ENCODE data around the gene TUBA3C. TPM values are rescaled to one million over a fixed set of nuclear protein-coding genes. Genes with fewer than 3 reads are reported as not detected.
"Not testable (repeated sequence)": the region's sequence is repeated elsewhere in the genome, so short reads cannot be mapped to it uniquely, and the experiment has no call there.

The TUBA3C gene
- not detected for total RNA-seq (ENCODE audit: unreplicated experiment)
- long read RNA-seq, result 0 reads

- Mint-ChIP-seq H3K36me3 (ENCODE audit: unreplicated experiment) (peaks cover under 1% of the 10 kb centered on the region), H3K4me3 (ENCODE audit: unreplicated experiment) (no peak within 1 kb of the TSS), H3K9me3 (ENCODE audit: unreplicated experiment) (peaks cover 31% of the 10 kb centered on the region), H3K4me1 (ENCODE audit: low read depth, unreplicated experiment) (no peaks in the 10 kb centered on the region), H3K27me3 (ENCODE audit: unreplicated experiment) (peaks cover 1% of the 10 kb centered on the region), H3K27ac (ENCODE audit: unreplicated experiment) (no peak within 1 kb of the TSS)
- TF ChIP-seq CTCF (IDR thresholded peaks at IDR 0.05; ENCODE audit: partially characterized antibody, unreplicated experiment), result no peak
- no peak for DNase-seq
Observed at GRCh38 chr13:19181621-19182485, at the start of gene TUBA3C. TUBA3C (minus strand) TSS chr13:19181824; CDS start chr13:19181747, 77 bp downstream.

GRCh38 chr13:19207413-19207812 is 25.8 kb upstream of the TUBA3C start:
- not testable (repeated sequence) for H3K4me3 Mint-ChIP-seq (ENCODE audit: unreplicated experiment); H3K27me3 Mint-ChIP-seq (ENCODE audit: unreplicated experiment); H3K27ac Mint-ChIP-seq (ENCODE audit: unreplicated experiment); H3K36me3 Mint-ChIP-seq (ENCODE audit: unreplicated experiment); DNase-seq; H3K9me3 Mint-ChIP-seq (ENCODE audit: unreplicated experiment); H3K4me1 Mint-ChIP-seq (ENCODE audit: low read depth, unreplicated experiment)

- H3K9me3 Mint-ChIP-seq (ENCODE audit: unreplicated experiment), result peaks cover 16% of the 10 kb centered on the region
- not testable (repeated sequence) for H3K27me3 Mint-ChIP-seq (ENCODE audit: unreplicated experiment); H3K4me3 Mint-ChIP-seq (ENCODE audit: unreplicated experiment); H3K4me1 Mint-ChIP-seq (ENCODE audit: low read depth, unreplicated experiment); H3K36me3 Mint-ChIP-seq (ENCODE audit: unreplicated experiment); DNase-seq; H3K27ac Mint-ChIP-seq (ENCODE audit: unreplicated experiment)
Observed at GRCh38 chr13:19192622-19193021, 11.0 kb upstream of the TUBA3C start.

- H3K4me1 Mint-ChIP-seq (ENCODE audit: low read depth, unreplicated experiment); DNase-seq; H3K4me3 Mint-ChIP-seq (ENCODE audit: unreplicated experiment); H3K27me3 Mint-ChIP-seq (ENCODE audit: unreplicated experiment); H3K27ac Mint-ChIP-seq (ENCODE audit: unreplicated experiment); H3K36me3 Mint-ChIP-seq (ENCODE audit: unreplicated experiment): not testable (repeated sequence)
- H3K9me3 Mint-ChIP-seq (ENCODE audit: unreplicated experiment), result peaks cover 18% of the 10 kb centered on the region
Observed at GRCh38 chr13:19189911-19190310, 8.3 kb upstream of the TUBA3C start.

- H3K4me1 Mint-ChIP-seq (ENCODE audit: low read depth, unreplicated experiment), result not testable (repeated sequence)
Observed at GRCh38 chr13:19189368-19189767, 7.7 kb upstream of the TUBA3C start.

GRCh38 chr13:19185865-19186645 is 4.4 kb upstream of the TUBA3C start:
- Mint-ChIP-seq H3K9me3 (ENCODE audit: unreplicated experiment) (peaks cover 17% of the 10 kb centered on the region), H3K27ac (ENCODE audit: unreplicated experiment) (no peak overlapping the region), H3K4me3 (ENCODE audit: unreplicated experiment) (no peak overlapping the region), H3K27me3 (ENCODE audit: unreplicated experiment) (peaks cover 7% of the 10 kb centered on the region), H3K36me3 (ENCODE audit: unreplicated experiment) (peaks cover 3% of the 10 kb centered on the region), H3K4me1 (ENCODE audit: low read depth, unreplicated experiment) (no peaks in the 10 kb centered on the region)
- TF ChIP-seq CTCF (IDR thresholded peaks at IDR 0.05; ENCODE audit: partially characterized antibody, unreplicated experiment), result no peak
- no peak for DNase-seq

More at GRCh38 chr13:19189368-19189767, 7.7 kb upstream of the TUBA3C start:
- not testable (repeated sequence) for H3K27ac Mint-ChIP-seq (ENCODE audit: unreplicated experiment); H3K36me3 Mint-ChIP-seq (ENCODE audit: unreplicated experiment); H3K4me3 Mint-ChIP-seq (ENCODE audit: unreplicated experiment); DNase-seq; H3K27me3 Mint-ChIP-seq (ENCODE audit: unreplicated experiment)
- H3K9me3 Mint-ChIP-seq (ENCODE audit: unreplicated experiment), result peaks cover 13% of the 10 kb centered on the region
